ENCODE results near the gene SFPQ.
"Not testable (repeated sequence)": the region's sequence is repeated elsewhere in the genome, so short reads cannot be mapped to it uniquely, and the experiment has no call there.

The SFPQ gene

DNA sequence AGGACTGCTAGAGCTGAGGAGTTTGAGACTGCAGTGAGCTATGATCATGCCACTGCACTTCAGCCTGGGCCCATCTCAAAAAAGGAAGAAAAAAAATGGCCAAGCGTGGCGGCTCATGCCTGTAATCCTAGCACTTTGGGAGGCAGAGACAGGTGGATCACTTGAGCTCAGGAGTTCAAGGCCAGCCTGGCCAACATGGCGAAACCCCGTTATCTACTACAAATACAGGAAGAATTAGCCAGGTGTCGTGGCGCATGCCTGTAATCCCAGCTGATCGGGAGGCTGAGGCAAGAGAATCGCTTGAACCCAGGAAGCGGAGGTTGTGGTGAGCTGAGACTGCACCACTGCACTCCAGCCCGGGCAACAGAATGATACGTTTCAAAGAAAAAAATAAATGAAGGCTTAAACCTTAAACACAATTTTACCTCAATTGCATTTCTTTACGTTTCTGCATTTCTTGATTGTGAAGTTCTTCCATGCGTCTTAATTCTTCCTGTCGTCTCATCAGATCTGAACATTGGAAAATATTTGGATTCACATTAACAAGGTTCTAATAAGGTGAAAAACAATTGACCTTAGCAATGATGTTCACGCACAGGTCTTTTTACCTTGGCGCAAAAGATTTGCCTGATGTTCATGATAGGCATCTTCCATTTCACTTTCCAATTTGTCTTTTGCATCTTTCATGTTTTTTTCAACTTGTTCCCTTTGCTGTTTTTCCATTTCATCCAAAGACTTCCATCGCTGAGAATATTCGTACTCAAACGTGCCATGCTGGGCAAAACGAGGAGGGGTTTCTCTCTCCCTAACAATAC is 4.2 kb downstream of the SFPQ start:
- no peak for DNase-seq (ENCODE audit: low read depth)

GRCh38 chr1:35187816-35188342 is 5.1 kb downstream of the SFPQ start:
- no peak for DNase-seq (ENCODE audit: low read depth)

DNA sequence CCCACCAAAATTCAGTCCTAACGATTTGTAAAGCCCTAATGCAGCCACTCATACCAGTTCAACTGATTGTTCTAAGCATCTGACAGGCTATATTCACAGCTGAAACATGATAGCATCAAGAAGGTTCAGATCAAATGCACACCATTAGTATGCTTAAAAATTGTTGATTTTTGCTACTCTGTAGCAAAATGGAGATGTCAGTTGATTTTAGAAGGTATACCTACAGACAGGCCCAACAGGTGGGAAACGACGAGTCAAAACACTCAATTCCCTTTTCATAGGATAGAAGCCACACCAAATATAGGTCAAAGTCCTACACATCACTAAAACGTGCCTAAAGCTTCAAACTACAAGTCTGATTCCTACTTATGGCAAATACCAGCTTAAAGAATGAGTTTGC is 6.7 kb downstream of the SFPQ start:
- DNase-seq (ENCODE audit: low read depth), result no peak

DNA sequence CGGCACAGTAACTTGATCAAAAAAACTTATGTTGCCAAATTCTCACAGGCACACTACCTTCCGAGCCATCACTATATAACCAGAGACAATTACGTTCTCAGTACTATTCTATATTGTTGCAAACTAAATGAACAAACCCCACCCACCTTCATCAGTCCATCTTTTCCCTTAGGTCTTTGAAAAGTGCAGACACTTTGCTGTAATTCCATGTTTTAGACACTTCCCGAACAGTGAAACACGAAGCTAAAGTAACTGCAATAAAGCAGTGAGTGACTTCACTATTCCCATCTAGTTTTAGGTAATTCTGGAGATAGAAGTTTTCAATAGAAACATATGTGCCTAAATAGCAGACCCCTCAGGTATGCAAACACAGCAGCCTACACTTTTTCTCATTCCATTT is 7.7 kb downstream of the SFPQ start:
- no peak for DNase-seq (ENCODE audit: low read depth)

DNA sequence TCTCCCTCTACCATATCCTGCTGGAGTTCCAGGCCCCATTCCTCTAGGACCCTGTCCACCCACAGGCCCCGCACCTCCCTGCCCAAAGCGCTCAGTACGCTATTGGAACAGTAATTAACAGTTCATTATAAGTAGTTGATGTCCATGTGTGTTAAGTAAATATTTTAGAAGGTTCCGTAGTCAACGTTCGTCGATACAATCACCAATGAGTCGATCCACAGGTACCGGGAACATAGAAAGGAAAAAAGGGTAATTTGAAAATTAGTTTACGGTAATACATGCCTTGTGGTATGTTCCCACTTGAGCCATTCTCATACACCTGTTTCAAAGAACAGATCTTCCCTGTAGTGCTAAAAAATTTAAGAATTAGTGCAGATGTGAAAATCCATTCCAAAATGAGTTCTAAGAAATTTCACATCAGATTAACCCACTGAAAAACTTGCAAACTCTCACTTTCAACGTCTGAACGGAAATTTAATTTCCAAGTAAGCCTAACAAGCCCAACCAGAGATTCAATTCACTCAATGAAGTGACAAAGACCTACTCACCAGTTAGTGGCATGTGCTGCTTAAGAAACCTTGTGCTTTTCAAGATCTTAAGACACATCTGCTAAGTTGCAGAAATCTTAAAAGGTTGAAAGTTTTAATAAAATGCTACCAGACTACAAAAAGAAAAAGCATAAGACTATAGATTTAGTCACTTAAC is 8.3 kb downstream of the SFPQ start:
- DNase-seq (ENCODE audit: low read depth), result no peak

DNA sequence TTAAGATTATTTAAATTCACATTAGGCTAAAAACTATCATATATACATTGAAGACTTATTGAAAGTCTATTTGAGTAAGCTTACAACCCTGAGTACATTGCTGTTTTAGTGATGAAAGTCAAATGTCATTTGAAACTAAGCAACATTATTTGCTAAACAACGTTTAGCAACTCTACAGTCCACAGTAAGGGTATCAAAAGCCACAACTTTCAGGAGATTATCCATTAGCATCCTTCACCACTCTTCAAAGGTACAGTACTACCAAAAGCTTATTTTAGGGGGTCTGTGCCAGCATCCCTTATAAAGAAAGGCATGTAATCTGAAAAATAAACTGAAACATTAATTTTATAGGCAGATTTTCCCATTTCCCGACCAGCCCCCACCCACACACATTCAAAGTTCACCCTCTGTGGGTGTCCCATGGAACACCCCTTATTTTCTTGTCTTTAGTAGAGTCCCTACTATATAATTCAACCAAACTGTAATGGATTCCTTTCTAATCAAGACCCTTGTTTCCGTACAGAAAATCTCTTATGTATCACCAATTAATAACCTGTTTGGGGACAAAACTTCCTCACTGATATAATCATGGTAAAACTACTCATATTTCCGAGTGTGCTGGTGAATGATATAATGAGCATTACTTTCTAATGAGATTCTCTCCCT is 11.0 kb downstream of the SFPQ start:
- no peak for DNase-seq (ENCODE audit: low read depth)

GRCh38 chr1:35180776-35181374 is 12.1 kb downstream of the SFPQ start:
- DNase-seq (ENCODE audit: low read depth), result no peak

DNA sequence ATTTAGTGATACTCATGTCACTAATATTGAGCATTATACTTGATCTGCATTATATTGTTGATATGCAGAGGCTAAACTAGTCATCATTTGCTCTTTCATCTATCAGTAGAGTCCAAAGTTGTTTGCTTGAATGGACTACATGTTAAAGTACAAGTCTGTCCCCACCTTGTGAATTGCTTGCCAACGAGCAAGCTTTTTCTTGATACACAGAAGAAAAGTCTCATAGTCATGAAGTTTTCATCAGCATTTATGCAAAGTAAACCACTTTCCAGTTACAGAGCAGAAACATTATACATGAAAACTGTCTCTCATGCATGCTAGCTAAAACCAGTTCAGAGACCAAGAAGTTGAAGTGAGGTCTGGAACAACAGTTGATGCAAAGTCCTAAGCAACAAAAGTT is 13.0 kb downstream of the SFPQ start:
- DNase-seq (ENCODE audit: low read depth), result no peak

GRCh38 chr1:35178874-35179380 is 14.0 kb downstream of the SFPQ start:
- no peak for DNase-seq (ENCODE audit: low read depth)

DNA sequence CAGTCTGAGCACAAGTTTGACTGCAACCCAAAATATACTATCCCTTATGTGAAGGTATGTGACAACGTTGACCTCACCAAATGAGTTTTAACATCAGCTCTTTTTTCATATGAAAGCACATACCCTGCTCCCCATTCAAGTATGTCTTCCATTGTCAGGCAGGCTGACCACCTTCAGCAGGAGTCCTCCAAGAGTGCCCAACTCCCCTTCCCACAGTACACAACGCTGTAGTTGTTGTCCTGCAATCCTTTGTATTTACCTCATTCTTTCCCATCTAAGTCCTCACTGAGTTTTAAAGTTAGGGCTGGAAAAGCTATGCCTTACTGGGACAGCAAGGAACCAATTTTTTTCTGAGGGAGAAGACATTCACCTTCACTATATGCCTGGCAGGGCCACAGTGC is 14.7 kb downstream of the SFPQ start:
- DNase-seq (ENCODE audit: low read depth), result no peak

DNA sequence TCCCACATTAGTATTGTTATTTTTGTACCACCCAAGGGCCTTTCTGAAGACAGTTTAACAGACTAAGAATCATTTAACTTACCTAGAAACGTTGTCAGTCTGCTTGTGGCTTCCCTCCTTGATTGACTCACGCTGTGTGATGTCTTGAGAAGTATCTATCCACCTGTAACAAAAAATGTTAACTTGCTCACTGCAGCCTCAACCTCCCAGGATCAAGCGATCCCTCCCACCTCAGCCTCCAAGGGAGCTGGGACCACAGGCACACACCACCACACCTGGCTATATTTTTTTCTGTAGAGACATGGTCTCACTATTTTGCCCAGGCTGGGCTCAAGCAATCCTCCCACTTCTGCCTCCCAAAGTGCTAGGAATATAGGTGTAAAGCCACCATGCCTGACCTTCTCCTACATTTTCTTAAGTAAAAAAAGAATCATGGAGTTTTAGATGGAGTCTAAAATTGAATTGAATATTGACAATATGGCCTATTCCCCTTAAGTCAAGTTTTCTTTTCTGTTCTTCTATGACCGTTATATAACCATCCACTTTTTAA is 15.6 kb downstream of the SFPQ start:
- DNase-seq (ENCODE audit: low read depth), result no peak

DNA sequence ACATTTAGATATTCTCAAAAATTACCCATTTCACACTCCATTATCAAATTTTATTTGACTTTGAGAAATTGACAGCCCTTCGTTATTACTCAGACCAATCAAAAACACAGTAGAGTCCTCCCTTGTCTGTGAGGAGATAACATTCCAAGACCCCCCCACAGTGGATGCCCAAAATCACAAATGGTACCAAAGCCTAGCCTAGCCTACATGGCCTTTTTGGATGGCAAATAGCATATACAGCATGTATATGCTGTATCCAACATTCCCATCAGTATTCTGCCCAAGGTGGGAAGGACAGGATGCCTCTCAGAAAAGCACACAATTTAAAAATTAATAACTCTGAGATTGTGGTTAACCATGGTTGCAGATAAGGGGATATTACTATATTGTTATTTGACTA is 17.3 kb downstream of the SFPQ start:
- no peak for DNase-seq (ENCODE audit: low read depth)

GRCh38 chr1:35175098-35175576 is 17.8 kb downstream of the SFPQ start:
- DNase-seq (ENCODE audit: low read depth), result no peak

GRCh38 chr1:35173909-35174540 is 18.9 kb downstream of the SFPQ start:
- DNase-seq (ENCODE audit: low read depth), result no peak

DNA sequence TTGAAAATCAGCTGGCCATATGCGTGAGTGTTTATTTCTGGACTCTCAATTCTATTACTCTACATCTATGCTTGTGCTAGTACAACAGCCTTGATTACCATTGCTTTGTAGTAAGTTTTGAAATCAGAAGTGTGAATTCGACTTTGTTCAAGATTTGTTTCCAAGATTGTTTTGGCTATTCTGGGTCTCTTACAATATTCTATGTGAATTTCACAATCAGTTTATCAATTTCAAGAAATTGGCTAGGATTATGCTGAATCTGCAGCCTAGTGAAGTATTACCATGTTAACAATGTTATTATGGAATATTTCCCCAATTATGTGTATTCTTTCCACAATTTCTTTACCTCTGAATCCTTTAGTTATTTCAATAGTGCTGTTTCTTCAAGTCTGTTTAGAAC is 19.5 kb downstream of the SFPQ start:
- DNase-seq (ENCODE audit: low read depth), result no peak

DNA sequence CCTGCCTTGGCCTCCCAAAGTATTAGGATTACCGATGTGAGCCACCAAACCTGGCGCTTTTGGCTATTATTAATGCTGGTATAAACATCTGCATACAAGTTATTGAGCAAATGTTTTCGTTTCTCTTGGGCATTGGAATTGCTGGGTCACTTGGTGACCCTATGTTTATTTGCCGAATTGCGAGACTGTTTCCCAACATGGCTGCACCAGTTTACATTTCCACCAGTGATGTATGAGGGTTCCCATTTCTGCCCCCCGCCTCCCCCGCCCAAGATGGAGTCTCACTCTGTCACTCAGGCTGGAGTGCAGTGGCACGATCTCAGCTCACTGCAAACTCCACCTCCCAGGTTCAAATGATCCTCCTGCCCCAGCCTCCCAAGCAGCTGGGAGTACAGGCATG is 20.9 kb downstream of the SFPQ start:
- DNase-seq (ENCODE audit: low read depth), result no peak

DNA sequence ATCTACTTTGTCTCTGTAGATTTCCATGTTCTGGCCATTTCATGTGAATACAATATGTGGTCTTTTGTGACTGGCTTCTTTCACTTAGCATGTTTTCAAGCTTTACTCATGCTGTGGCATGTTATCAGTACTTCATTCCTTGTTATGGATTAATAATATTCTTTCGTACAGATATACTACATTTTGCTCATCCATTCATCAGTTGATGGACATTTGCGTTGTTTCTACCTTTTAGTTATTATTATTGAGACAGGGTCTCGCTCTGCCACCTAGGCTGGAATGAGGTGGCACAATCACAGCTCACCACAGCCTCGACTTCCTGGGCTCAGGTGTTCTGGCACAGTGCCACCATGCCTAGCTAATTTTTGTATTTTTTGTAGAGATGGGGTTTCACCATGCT is 21.4 kb downstream of the SFPQ start:
- no peak for DNase-seq (ENCODE audit: low read depth)

DNA sequence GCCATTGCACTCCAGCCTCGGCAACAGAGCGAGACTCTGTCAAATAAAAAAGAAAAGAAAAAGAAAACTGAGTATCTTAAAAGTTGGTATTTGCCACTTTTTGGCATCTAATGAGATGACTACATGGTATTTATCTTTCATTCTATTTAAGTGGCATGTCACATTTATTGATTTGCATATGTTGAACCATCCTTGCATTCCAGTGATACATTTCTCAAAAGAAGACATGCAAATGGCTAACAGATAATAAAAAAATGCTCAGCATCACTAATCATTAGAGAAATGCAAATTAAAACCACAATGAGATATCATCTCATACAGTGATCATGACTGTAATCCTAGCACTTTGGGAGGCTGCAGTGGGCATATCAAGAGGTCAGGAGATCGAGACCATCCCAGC is 28.1 kb downstream of the SFPQ start:
- no peak for DNase-seq (ENCODE audit: low read depth)

DNA sequence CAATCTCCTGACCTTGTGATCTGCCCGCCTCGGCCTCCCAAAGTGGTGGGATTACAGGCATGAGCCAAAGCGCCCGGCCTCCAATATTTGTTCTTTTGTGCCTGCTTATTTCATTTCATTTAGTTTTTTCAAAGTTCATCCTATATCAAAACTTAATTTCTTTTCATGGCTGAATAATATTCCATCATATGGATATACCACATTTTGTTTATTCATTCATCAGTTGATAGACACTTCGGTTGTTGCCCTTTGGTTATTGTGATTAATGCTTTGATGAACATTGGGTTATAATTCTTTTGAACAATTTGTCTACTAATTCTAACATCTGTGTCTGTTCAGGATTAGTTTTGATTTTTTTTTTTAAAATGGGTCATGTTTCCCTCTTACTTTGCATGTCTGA is 41.7 kb downstream of the SFPQ start:
- no peak for DNase-seq (ENCODE audit: low read depth)

DNA sequence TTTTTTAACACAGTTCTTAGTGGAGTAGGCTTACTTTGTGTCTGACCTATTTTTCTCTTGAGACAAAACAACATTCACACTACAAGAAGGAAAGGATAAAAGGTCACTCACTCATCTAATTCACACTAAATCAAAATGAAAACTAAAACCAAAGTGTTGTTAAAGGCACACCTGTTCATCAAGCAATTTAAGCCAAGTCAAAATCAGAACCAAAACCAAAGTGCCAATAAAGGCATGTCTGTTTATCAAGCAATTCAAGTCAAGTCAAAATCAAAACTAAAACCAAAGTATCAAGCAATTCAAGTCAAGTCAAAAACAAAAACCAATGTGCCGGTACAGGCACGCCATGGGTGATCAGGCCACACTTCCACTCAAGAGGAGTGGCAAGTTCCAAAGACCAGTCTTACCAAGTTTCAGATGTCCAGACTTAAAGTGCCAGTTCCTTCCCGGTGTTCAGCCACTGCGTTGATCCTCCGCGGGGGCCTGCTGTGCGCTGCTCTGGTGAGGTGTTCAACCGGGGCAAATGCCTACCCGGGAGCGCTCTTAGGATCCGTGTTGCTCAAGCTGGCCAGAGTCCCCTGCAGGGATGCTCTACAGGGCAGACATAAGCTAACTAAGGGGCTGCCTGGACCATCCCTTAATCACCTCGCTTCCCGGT is 46.9 kb downstream of the SFPQ start:
- not testable (repeated sequence) for DNase-seq (ENCODE audit: low read depth)

All from CMK (cell line).